Measurements from ENCODE around the gene KIRREL3.

Gene KIRREL3

GRCh38 chr11:126426106-126426505 is 574.5 kb downstream of the KIRREL3 start:
- TF ChIP-seq CTCF (conservative IDR thresholded peaks at IDR 0.05) = no peak
- no peak overlapping the region for H3K27ac ChIP-seq

GRCh38 chr11:126424471-126425039 is 576.0 kb downstream of the KIRREL3 start:
- no peak for TF ChIP-seq CTCF (conservative IDR thresholded peaks at IDR 0.05)
- H3K27ac ChIP-seq = no peak overlapping the region

- H3K27ac ChIP-seq = no peak overlapping the region
Measured at GRCh38 chr11:126423743-126424142, 576.8 kb downstream of the KIRREL3 start.

GRCh38 chr11:126423154-126423553 is 577.4 kb downstream of the KIRREL3 start:
- TF ChIP-seq CTCF (conservative IDR thresholded peaks at IDR 0.05) = no peak

More at GRCh38 chr11:126423743-126424142, 576.8 kb downstream of the KIRREL3 start:
- TF ChIP-seq CTCF (conservative IDR thresholded peaks at IDR 0.05) = no peak

GRCh38 chr11:126422446-126422845 is 578.1 kb downstream of the KIRREL3 start:
- no peak overlapping the region for H3K27ac ChIP-seq
- TF ChIP-seq CTCF (conservative IDR thresholded peaks at IDR 0.05) = no peak

More at GRCh38 chr11:126423154-126423553, 577.4 kb downstream of the KIRREL3 start:
- no peak overlapping the region for H3K27ac ChIP-seq

GRCh38 chr11:126421271-126421671 is 579.3 kb downstream of the KIRREL3 start:
- no peak for TF ChIP-seq CTCF (conservative IDR thresholded peaks at IDR 0.05)

GRCh38 chr11:126420698-126421256 is 579.8 kb downstream of the KIRREL3 start:
- TF ChIP-seq CTCF (conservative IDR thresholded peaks at IDR 0.05) = no peak
- H3K27ac ChIP-seq = no peak overlapping the region

More at GRCh38 chr11:126421271-126421671, 579.3 kb downstream of the KIRREL3 start:
- no peak overlapping the region for H3K27ac ChIP-seq
